Liver (tissue), 9 donors: ENCODE results near the gene CARD14. TPM values are rescaled to one million over a fixed set of nuclear protein-coding genes. Genes with fewer than 3 reads are reported as not detected.

ENCODE experiments used
- DNase-seq: peaks from one replicate; pipeline ENCODE4 v3.0.0-alpha.2; 2017; ENCODE audit warnings: low spot score
- H3K27ac ChIP-seq, 2 donors: one replicate each; pipeline ENCODE4 v1.7.0; 2013; ENCODE audit warnings: inconsistent platforms in 2 of 2, low read length in 2 of 2, control low read depth in 1 of 2, low read depth in 1 of 2, mild to moderate bottlenecking in 1 of 2
- H3K27me3 ChIP-seq, 4 donors: one replicate each; pipeline versions ENCODE4 v1.6.1 to v1.7.0; 2013; ENCODE audit warnings: low read length in 3 of 4, inconsistent platforms in 1 of 4, mild to moderate bottlenecking in 1 of 4, moderate library complexity in 1 of 4; ENCODE audit not compliant: control insufficient read depth in 4 of 4, insufficient read depth in 4 of 4
- H3K36me3 ChIP-seq, 4 donors: one replicate each; pipeline versions ENCODE4 v1.6.1 to v1.7.0; 2013; ENCODE audit warnings: low read length in 3 of 4, mild to moderate bottlenecking in 3 of 4, low read depth in 1 of 4, moderate library complexity in 1 of 4; ENCODE audit not compliant: control insufficient read depth in 4 of 4, insufficient read depth in 3 of 4
- H3K4me1 ChIP-seq, 4 donors: one replicate each; pipeline versions ENCODE4 v1.6.1 to v1.7.0; 2013; ENCODE audit warnings: low read length in 3 of 4, mild to moderate bottlenecking in 3 of 4, moderate library complexity in 1 of 4; ENCODE audit not compliant: control insufficient read depth in 4 of 4, insufficient read depth in 4 of 4
- H3K4me3 ChIP-seq, 3 donors: one replicate each; pipeline versions ENCODE4 v1.6.1 to v1.7.0; 2013; ENCODE audit warnings: low read length in 3 of 3, control low read depth in 1 of 3, low read depth in 1 of 3, mild to moderate bottlenecking in 1 of 3
- H3K9ac ChIP-seq, 2 donors: one replicate each; pipeline ENCODE4 v1.7.0; 2013; ENCODE audit warnings: low read length in 2 of 2, mild to moderate bottlenecking in 2 of 2, moderate library complexity in 2 of 2, control low read depth in 1 of 2, low read depth in 1 of 2
- H3K9me3 ChIP-seq, 4 donors: one replicate each; pipeline versions ENCODE4 v1.6.1 to v1.7.0; 2013; ENCODE audit warnings: low read length in 3 of 4; ENCODE audit not compliant: control insufficient read depth in 4 of 4
- EGR1 ChIP-seq, 2 donors: IDR thresholded peaks; 2 replicates each; pipeline ENCODE4 v1.6.1; 2016 to 2018; ENCODE audit warnings: antibody characterized with exemption in 2 of 2, low read depth in 2 of 2
- FOXA1 ChIP-seq: IDR thresholded peaks from 2 replicates; pipeline ENCODE4 v1.6.1; 2016; ENCODE audit warnings: antibody characterized with exemption
- FOXA2 ChIP-seq: IDR thresholded peaks from 2 replicates; pipeline ENCODE4 v1.6.1; 2016; ENCODE audit warnings: antibody characterized with exemption
- GABPA ChIP-seq, 2 donors: IDR thresholded peaks in 1 of 2; conservative IDR thresholded peaks in 1 of 2; 2 replicates each; pipeline ENCODE4 v1.6.1; 2016; ENCODE audit warnings: antibody characterized with exemption in 2 of 2, mild to moderate bottlenecking in 1 of 2, moderate library complexity in 1 of 2
- HNF4A ChIP-seq, 2 donors: conservative IDR thresholded peaks; 2 replicates each; pipeline ENCODE4 v1.6.1; 2016; ENCODE audit warnings: antibody characterized with exemption in 2 of 2, mild to moderate bottlenecking in 2 of 2
- HNF4G ChIP-seq: IDR thresholded peaks from 2 replicates; pipeline ENCODE4 v1.6.1; 2016; ENCODE audit warnings: antibody characterized with exemption
- JUND ChIP-seq, 2 donors: IDR thresholded peaks; 2 replicates each; pipeline ENCODE4 v1.6.1; 2016; ENCODE audit warnings: antibody characterized with exemption in 2 of 2
- NR2F2 ChIP-seq: IDR thresholded peaks from 2 replicates; pipeline ENCODE4 v1.6.1; 2016; ENCODE audit warnings: antibody characterized with exemption
- RAD21 ChIP-seq, 2 donors: IDR thresholded peaks; 2 replicates each; pipeline ENCODE4 v1.6.1; 2016; ENCODE audit warnings: antibody characterized with exemption in 2 of 2, mild to moderate bottlenecking in 2 of 2
- RXRA ChIP-seq, 2 donors: IDR thresholded peaks; 2 replicates each; pipeline ENCODE4 v1.6.1; 2017 to 2018; ENCODE audit warnings: antibody characterized with exemption in 2 of 2, mild to moderate bottlenecking in 1 of 2
- SP1 ChIP-seq: IDR thresholded peaks from 2 replicates; pipeline ENCODE4 v1.6.1; 2018; ENCODE audit warnings: antibody characterized with exemption, mild to moderate bottlenecking
- TAF1 ChIP-seq: conservative IDR thresholded peaks from 2 replicates; pipeline ENCODE4 v1.6.1; 2016; ENCODE audit warnings: antibody characterized with exemption, mild to moderate bottlenecking
- YY1 ChIP-seq: IDR thresholded peaks from 2 replicates; pipeline ENCODE4 v1.6.1; 2016; ENCODE audit warnings: antibody characterized with exemption, mild to moderate bottlenecking
- WGBS: extraction: QIAGEN DNeasy Blood & Tissue Kit; methylation state at CpG from one replicate; pipeline ENCODE4 v1.1.7; 2013; 5-methylcytosine and 5-hydroxymethylcytosine counted together
- polyA plus RNA-seq, 2 donors: library from polyadenylated mRNA; stranded (reverse) in 1 of 2; unstranded in 1 of 2; fragments of 200-250 nt in 1 of 2; fragments of >200 nt in 1 of 2; fragmentation: Nextera tagmentation in 1 of 2; extraction: Ambion mirVana in 1 of 2; gene quantifications; one replicate each; pipeline versions ENCODE4 v1.2.1 to v1.2.3, GENCODE V29; 2013 to 2015
- total RNA-seq, 2 donors: library from RNA; depleted of rRNA; stranded (reverse); fragments of >200 nt; gene quantifications; one replicate each; pipeline ENCODE4 v1.2.3, GENCODE V29; 2014
- TF ChIP-seq, protein P1 (sequence below): IDR thresholded peaks from 2 replicates; pipeline ENCODE4 v1.6.1; 2016; ENCODE audit warnings: antibody characterized with exemption
- TF ChIP-seq, protein P2 (sequence below): IDR thresholded peaks from 2 replicates; pipeline ENCODE4 v1.6.1; 2016; ENCODE audit warnings: antibody characterized with exemption
- TF ChIP-seq, protein P3 (sequence below): fragments of 150-350 bp; IDR thresholded peaks from 2 replicates; pipeline ENCODE4 v1.5.1; 2017; ENCODE audit warnings: improper control_type of control experiment, low read depth, low read length; ENCODE audit not compliant: missing input control
- TF ChIP-seq, protein P4 (sequence below): IDR thresholded peaks from 2 replicates; pipeline ENCODE4 v1.6.1; 2016; ENCODE audit warnings: antibody characterized with exemption
- TF ChIP-seq, protein P5 (sequence below): IDR thresholded peaks from 2 replicates; pipeline ENCODE4 v1.6.1; 2016; ENCODE audit warnings: antibody characterized with exemption, mild to moderate bottlenecking
- donor health status: healthy.
- donor health status: healthy.
- donor health status: healthy.
- donor health status: healthy.
- donor health status: healthy.

Gene CARD14
- total and polyA plus RNA-seq, 4 donors, result 0.07 to 0.70 (median 0.29) TPM

DNA sequence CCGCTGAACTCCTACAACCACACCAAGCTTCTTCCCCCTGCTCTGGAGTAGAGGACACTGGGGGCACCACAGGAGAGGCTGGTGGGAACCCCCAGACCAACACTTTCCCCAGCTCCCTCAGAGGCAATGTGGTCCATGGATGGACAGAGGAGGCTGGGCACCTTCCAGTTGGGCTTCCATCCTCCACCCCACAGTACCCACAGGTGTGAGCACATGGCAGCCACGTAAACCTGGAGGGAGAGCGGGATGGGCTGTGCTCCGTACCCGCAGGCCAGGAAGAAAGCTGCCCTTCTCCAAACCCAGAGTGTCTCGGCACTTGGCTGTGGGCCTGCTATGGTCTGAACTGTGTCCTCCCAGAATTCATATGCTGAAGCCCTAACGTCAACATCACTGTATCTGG, 48.6 kb downstream of the CARD14 start:
- H3K4me3 ChIP-seq, result no peak overlapping the region
- WGBS, result 95% methylated on average over 7 of the region's 7 CpGs
- H3K27me3 ChIP-seq, result no peaks in the 10 kb centered on the region
- TF ChIP-seq TAF1, result no peak
- TF ChIP-seq, protein P1, sequence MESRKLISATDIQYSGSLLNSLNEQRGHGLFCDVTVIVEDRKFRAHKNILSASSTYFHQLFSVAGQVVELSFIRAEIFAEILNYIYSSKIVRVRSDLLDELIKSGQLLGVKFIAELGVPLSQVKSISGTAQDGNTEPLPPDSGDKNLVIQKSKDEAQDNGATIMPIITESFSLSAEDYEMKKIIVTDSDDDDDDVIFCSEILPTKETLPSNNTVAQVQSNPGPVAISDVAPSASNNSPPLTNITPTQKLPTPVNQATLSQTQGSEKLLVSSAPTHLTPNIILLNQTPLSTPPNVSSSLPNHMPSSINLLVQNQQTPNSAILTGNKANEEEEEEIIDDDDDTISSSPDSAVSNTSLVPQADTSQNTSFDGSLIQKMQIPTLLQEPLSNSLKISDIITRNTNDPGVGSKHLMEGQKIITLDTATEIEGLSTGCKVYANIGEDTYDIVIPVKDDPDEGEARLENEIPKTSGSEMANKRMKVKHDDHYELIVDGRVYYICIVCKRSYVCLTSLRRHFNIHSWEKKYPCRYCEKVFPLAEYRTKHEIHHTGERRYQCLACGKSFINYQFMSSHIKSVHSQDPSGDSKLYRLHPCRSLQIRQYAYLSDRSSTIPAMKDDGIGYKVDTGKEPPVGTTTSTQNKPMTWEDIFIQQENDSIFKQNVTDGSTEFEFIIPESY, result no peak
- TF ChIP-seq, protein P2, sequence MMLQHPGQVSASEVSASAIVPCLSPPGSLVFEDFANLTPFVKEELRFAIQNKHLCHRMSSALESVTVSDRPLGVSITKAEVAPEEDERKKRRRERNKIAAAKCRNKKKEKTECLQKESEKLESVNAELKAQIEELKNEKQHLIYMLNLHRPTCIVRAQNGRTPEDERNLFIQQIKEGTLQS, result no peak
- no peak for TF ChIP-seq HNF4A (conservative IDR thresholded peaks at IDR 0.05)
- no peak for TF ChIP-seq YY1
- no peak for TF ChIP-seq GABPA (IDR thresholded peaks at IDR 0.05 in 1 of 2, conservative IDR thresholded peaks at IDR 0.05 in 1 of 2)
- TF ChIP-seq, protein P3, sequence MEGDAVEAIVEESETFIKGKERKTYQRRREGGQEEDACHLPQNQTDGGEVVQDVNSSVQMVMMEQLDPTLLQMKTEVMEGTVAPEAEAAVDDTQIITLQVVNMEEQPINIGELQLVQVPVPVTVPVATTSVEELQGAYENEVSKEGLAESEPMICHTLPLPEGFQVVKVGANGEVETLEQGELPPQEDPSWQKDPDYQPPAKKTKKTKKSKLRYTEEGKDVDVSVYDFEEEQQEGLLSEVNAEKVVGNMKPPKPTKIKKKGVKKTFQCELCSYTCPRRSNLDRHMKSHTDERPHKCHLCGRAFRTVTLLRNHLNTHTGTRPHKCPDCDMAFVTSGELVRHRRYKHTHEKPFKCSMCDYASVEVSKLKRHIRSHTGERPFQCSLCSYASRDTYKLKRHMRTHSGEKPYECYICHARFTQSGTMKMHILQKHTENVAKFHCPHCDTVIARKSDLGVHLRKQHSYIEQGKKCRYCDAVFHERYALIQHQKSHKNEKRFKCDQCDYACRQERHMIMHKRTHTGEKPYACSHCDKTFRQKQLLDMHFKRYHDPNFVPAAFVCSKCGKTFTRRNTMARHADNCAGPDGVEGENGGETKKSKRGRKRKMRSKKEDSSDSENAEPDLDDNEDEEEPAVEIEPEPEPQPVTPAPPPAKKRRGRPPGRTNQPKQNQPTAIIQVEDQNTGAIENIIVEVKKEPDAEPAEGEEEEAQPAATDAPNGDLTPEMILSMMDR, result no peak
- TF ChIP-seq HNF4G, result no peak
- TF ChIP-seq RXRA (IDR thresholded peaks at IDR 0.05), result no peak
- TF ChIP-seq, protein P4, sequence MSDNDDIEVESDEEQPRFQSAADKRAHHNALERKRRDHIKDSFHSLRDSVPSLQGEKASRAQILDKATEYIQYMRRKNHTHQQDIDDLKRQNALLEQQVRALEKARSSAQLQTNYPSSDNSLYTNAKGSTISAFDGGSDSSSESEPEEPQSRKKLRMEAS, result no peak
- TF ChIP-seq JUND (IDR thresholded peaks at IDR 0.05), result no peak
- no peak for TF ChIP-seq SP1
- TF ChIP-seq, protein P5, sequence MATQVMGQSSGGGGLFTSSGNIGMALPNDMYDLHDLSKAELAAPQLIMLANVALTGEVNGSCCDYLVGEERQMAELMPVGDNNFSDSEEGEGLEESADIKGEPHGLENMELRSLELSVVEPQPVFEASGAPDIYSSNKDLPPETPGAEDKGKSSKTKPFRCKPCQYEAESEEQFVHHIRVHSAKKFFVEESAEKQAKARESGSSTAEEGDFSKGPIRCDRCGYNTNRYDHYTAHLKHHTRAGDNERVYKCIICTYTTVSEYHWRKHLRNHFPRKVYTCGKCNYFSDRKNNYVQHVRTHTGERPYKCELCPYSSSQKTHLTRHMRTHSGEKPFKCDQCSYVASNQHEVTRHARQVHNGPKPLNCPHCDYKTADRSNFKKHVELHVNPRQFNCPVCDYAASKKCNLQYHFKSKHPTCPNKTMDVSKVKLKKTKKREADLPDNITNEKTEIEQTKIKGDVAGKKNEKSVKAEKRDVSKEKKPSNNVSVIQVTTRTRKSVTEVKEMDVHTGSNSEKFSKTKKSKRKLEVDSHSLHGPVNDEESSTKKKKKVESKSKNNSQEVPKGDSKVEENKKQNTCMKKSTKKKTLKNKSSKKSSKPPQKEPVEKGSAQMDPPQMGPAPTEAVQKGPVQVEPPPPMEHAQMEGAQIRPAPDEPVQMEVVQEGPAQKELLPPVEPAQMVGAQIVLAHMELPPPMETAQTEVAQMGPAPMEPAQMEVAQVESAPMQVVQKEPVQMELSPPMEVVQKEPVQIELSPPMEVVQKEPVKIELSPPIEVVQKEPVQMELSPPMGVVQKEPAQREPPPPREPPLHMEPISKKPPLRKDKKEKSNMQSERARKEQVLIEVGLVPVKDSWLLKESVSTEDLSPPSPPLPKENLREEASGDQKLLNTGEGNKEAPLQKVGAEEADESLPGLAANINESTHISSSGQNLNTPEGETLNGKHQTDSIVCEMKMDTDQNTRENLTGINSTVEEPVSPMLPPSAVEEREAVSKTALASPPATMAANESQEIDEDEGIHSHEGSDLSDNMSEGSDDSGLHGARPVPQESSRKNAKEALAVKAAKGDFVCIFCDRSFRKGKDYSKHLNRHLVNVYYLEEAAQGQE, result no peak
- no peak for TF ChIP-seq FOXA2
- no peak for TF ChIP-seq RAD21 (IDR thresholded peaks at IDR 0.05)
- TF ChIP-seq EGR1 (IDR thresholded peaks at IDR 0.05; ENCODE audit: low read depth in 2 of 2), result no peak
- TF ChIP-seq FOXA1, result no peak
- no peak for TF ChIP-seq NR2F2
- H3K4me1 ChIP-seq, result peaks cover 0 to 21% (median 9%) of the 10 kb centered on the region in 4 donors
- no peaks in the 10 kb centered on the region for H3K9me3 ChIP-seq
- H3K36me3 ChIP-seq, result peaks cover 0 to 13% (median 3%) of the 10 kb centered on the region in 4 donors
- no peak for DNase-seq
- no peak overlapping the region for H3K9ac ChIP-seq
- no peak overlapping the region for H3K27ac ChIP-seq
